Trophoblast cell (in vitro differentiated cells and primary cell): Measurements from ENCODE around the gene ZFP28.

Source experiments
- DNase-seq, 2 donors: peaks; one replicate each; pipeline ENCODE4 v3.0.0-alpha.2; 2016
- H2AFZ ChIP-seq: 2 replicates; pipeline ENCODE4 v1.6.1; 2013; ENCODE audit warnings: low read length, moderate library complexity, mild to moderate bottlenecking; ENCODE audit not compliant: insufficient read depth, poor library complexity
- H2AK5ac ChIP-seq: 2 replicates; pipeline ENCODE4 v1.6.1; 2013; ENCODE audit warnings: mild to moderate bottlenecking, low read length
- H2BK120ac ChIP-seq: 2 replicates; pipeline ENCODE4 v1.6.1; 2013; ENCODE audit warnings: low read length, mild to moderate bottlenecking, moderate library complexity; ENCODE audit not compliant: insufficient read depth, poor library complexity
- H2BK12ac ChIP-seq: 2 replicates; pipeline ENCODE4 v1.6.1; 2013; ENCODE audit warnings: mild to moderate bottlenecking, low read length, moderate library complexity
- H2BK5ac ChIP-seq: 2 replicates; pipeline ENCODE4 v1.6.1; 2013; ENCODE audit warnings: low read length, low read depth, moderate library complexity, mild to moderate bottlenecking; ENCODE audit not compliant: poor library complexity
- H3K14ac ChIP-seq: 2 replicates; pipeline ENCODE4 v1.6.1; 2013; ENCODE audit warnings: mild to moderate bottlenecking, low read length
- H3K18ac ChIP-seq: 2 replicates; pipeline ENCODE4 v1.6.1; 2013; ENCODE audit warnings: mild to moderate bottlenecking, low read length
- H3K23ac ChIP-seq: 2 replicates; pipeline ENCODE4 v1.6.1; 2013; ENCODE audit warnings: low read length
- H3K27ac ChIP-seq: 2 replicates; pipeline ENCODE4 v1.5.1; 2013; ENCODE audit warnings: low read depth, mild to moderate bottlenecking, inconsistent platforms, low read length, moderate library complexity
- H3K27me3 ChIP-seq: 2 replicates; pipeline ENCODE4 v1.6.1; 2013; ENCODE audit warnings: inconsistent platforms, mild to moderate bottlenecking, low read length, moderate library complexity; ENCODE audit not compliant: insufficient read depth
- H3K36me3 ChIP-seq, 2 experiments: 1 replicate in 1 of 2; 2 replicates in 1 of 2; pipeline ENCODE4 v1.6.1; 2013; ENCODE audit warnings: low read length in 2 of 2, mild to moderate bottlenecking in 2 of 2, moderate library complexity in 1 of 2; ENCODE audit not compliant: insufficient read depth in 2 of 2, control insufficient read depth in 1 of 2
- H3K4ac ChIP-seq: 2 replicates; pipeline ENCODE4 v1.6.1; 2013; ENCODE audit warnings: low read depth, mild to moderate bottlenecking, low read length, moderate library complexity
- H3K4me1 ChIP-seq, 2 experiments: 1 replicate in 1 of 2; 2 replicates in 1 of 2; pipeline ENCODE4 v1.6.1; 2013; ENCODE audit warnings: low read length in 2 of 2, mild to moderate bottlenecking in 2 of 2, moderate library complexity in 1 of 2; ENCODE audit not compliant: insufficient read depth in 2 of 2, control insufficient read depth in 1 of 2
- H3K4me2 ChIP-seq: 2 replicates; pipeline ENCODE4 v1.6.1; 2013; ENCODE audit warnings: inconsistent platforms, mild to moderate bottlenecking, low read length, moderate library complexity
- H3K4me3 ChIP-seq: 2 replicates; pipeline ENCODE4 v1.5.1; 2013; ENCODE audit warnings: mild to moderate bottlenecking, low read depth, low read length, inconsistent platforms
- H3K79me1 ChIP-seq: one replicate; pipeline ENCODE4 v1.6.1; 2013; ENCODE audit warnings: low read length
- H3K79me2 ChIP-seq: 2 replicates; pipeline ENCODE4 v1.6.1; 2013; ENCODE audit warnings: low read length, mild to moderate bottlenecking; ENCODE audit not compliant: control insufficient read depth, insufficient read depth, poor library complexity
- H3K9ac ChIP-seq: 2 replicates; pipeline ENCODE4 v1.6.1; 2013; ENCODE audit warnings: mild to moderate bottlenecking, low read length
- H3K9me3 ChIP-seq: 2 replicates; pipeline ENCODE4 v1.6.1; 2013; ENCODE audit warnings: low read depth, mild to moderate bottlenecking, control low read depth, inconsistent platforms, low read length; ENCODE audit not compliant: insufficient read depth
- H4K12ac ChIP-seq: 2 replicates; pipeline ENCODE4 v1.6.1; 2013; ENCODE audit warnings: low read depth, mild to moderate bottlenecking, low read length, moderate library complexity
- H4K8ac ChIP-seq: 2 replicates; pipeline ENCODE4 v1.6.1; 2013; ENCODE audit warnings: low read depth, mild to moderate bottlenecking, low read length, moderate library complexity
- H4K91ac ChIP-seq: one replicate; pipeline ENCODE4 v1.6.1; 2013; ENCODE audit warnings: low read depth, mild to moderate bottlenecking, low read length, moderate library complexity
- whole genome bisulfite sequencing: extraction: QIAGEN DNeasy Blood & Tissue Kit; methylation state at CpG from one replicate; pipeline ENCODE4 v1.1.7; 2013; ENCODE audit warnings: missing lambda C conversion rate; ENCODE audit not compliant: insufficient read length, insufficient coverage; ENCODE audit errors: extremely low coverage; 5-methylcytosine and 5-hydroxymethylcytosine counted together

Gene ZFP28

GRCh38 chr19:56508290-56508778 is 30.4 kb upstream of the ZFP28 start:
- H3K36me3 ChIP-seq = no peaks in the 10 kb centered on the region
- H3K4me3 ChIP-seq = peak overlapping the region; percentile 84
- no peak overlapping the region for H2AK5ac ChIP-seq
- no peak overlapping the region for H3K27ac ChIP-seq
- H3K79me2 ChIP-seq = peaks cover 5% of the 10 kb centered on the region
- no peak overlapping the region for H4K91ac ChIP-seq
- H3K9me3 ChIP-seq = peaks cover 2% of the 10 kb centered on the region
- peak overlapping the region; percentile 73 for H3K9ac ChIP-seq
- H4K8ac ChIP-seq = peak overlapping the region; percentile 4
- DNase-seq = no peak
- H3K4me2 ChIP-seq = peak overlapping the region; percentile 92
- H2BK120ac ChIP-seq = no peak overlapping the region
- H3K18ac ChIP-seq = peak overlapping the region; percentile 31
- H3K4ac ChIP-seq = no peak overlapping the region
- peak overlapping the region; percentile 60 for H3K14ac ChIP-seq
- H3K23ac ChIP-seq = no peak overlapping the region
- no peaks in the 10 kb centered on the region for H3K27me3 ChIP-seq
- no peak overlapping the region for H2BK5ac ChIP-seq
- H2AFZ ChIP-seq = peak overlapping the region; percentile 92
- no peak overlapping the region for H2BK12ac ChIP-seq
- H3K79me1 ChIP-seq = peaks cover 2% of the 10 kb centered on the region
- peak overlapping the region; percentile 4 for H4K12ac ChIP-seq
- H3K4me1 ChIP-seq = peaks cover 3 to 8% of the 10 kb centered on the region in 2 experiments
- no CpG with 5 or more reads among the region's 17 CpGs for WGBS

- Histone ChIP-seq H2AK5ac (no peak overlapping the region), H3K79me2 (no peaks in the 10 kb centered on the region), H3K27ac (no peak overlapping the region), H4K12ac (no peak overlapping the region), H3K4ac (no peak overlapping the region), H3K79me1 (no peaks in the 10 kb centered on the region), H2BK5ac (no peak overlapping the region), H3K36me3 (peaks cover 2 to 6% of the 10 kb centered on the region in 2 experiments), H2BK120ac (no peak overlapping the region), H3K4me1 (no peaks in the 10 kb centered on the region), H3K18ac (no peak overlapping the region), H3K9me3 (peaks cover 23% of the 10 kb centered on the region), H4K91ac (no peak overlapping the region), H3K9ac (no peak overlapping the region), H3K4me2 (no peak overlapping the region), H2AFZ (no peak overlapping the region), H3K23ac (no peak overlapping the region), H3K14ac (no peak overlapping the region), H4K8ac (no peak overlapping the region), H3K4me3 (no peak overlapping the region), H2BK12ac (no peak overlapping the region), H3K27me3 (no peaks in the 10 kb centered on the region)
- peak in 1 of 2 donors; percentile 2 for DNase-seq
- no CpG with 5 or more reads among the region's 4 CpGs for WGBS
Observed at GRCh38 chr19:56525214-56525860, 13.4 kb upstream of the ZFP28 start.

GRCh38 chr19:56537442-56537841 is 1.3 kb upstream of the ZFP28 start:
- Histone ChIP-seq H2AK5ac (no peak overlapping the region), H2BK120ac (no peak overlapping the region), H3K4me3 (no peak overlapping the region), H4K91ac (no peak overlapping the region), H2BK5ac (no peak overlapping the region), H2BK12ac (no peak overlapping the region), H2AFZ (no peak overlapping the region), H3K4me1 (peaks cover 0 to 7% of the 10 kb centered on the region in 2 experiments), H3K14ac (no peak overlapping the region), H3K4ac (no peak overlapping the region), H3K27me3 (no peaks in the 10 kb centered on the region), H4K8ac (no peak overlapping the region), H3K79me2 (peaks cover 1% of the 10 kb centered on the region), H3K9ac (no peak overlapping the region), H3K79me1 (peaks cover 2% of the 10 kb centered on the region), H3K9me3 (peaks cover 31% of the 10 kb centered on the region), H4K12ac (no peak overlapping the region), H3K27ac (no peak overlapping the region), H3K18ac (no peak overlapping the region), H3K4me2 (no peak overlapping the region), H3K36me3 (peaks cover 0 to 6% of the 10 kb centered on the region in 2 experiments), H3K23ac (no peak overlapping the region)
- no peak for DNase-seq
- WGBS = no CpG with 5 or more reads among the region's 3 CpGs

- Histone ChIP-seq H3K4me2 (peak overlapping the region; percentile 60), H4K91ac (peak overlapping the region; percentile 79), H3K4me1 (peaks cover 0 to 7% of the 10 kb centered on the region in 2 experiments), H3K23ac (no peak overlapping the region), H3K79me2 (peaks cover 1% of the 10 kb centered on the region), H2AK5ac (no peak overlapping the region), H3K9me3 (peaks cover 29% of the 10 kb centered on the region), H4K12ac (peak overlapping the region; percentile 99), H3K4ac (peak overlapping the region; percentile 66), H3K4me3 (peak overlapping the region; percentile 94), H3K79me1 (peaks cover 2% of the 10 kb centered on the region), H2BK5ac (peak overlapping the region; percentile 84), H2BK120ac (no peak overlapping the region), H4K8ac (peak overlapping the region; percentile 95), H3K27me3 (no peaks in the 10 kb centered on the region), H3K36me3 (peaks cover 0 to 6% of the 10 kb centered on the region in 2 experiments), H3K18ac (peak overlapping the region; percentile 91), H3K14ac (peak overlapping the region; percentile 84), H2BK12ac (no peak overlapping the region), H3K9ac (peak overlapping the region; percentile 79), H2AFZ (peak overlapping the region; percentile 98), H3K27ac (peak overlapping the region; percentile 84)
- no CpG with 5 or more reads among the region's 46 CpGs for WGBS
- peak; percentile 79 to 89 for DNase-seq
Observed at GRCh38 chr19:56538254-56538760, 441 bp upstream of the ZFP28 start.
